Epithelial cell of proximal tubule (primary cell): Measurements from ENCODE around the gene CCDC178. TPM values are rescaled to one million over a fixed set of nuclear protein-coding genes. Genes with fewer than 3 reads are reported as not detected.

ENCODE experiments used
- DNase-seq: peaks from one replicate; pipeline ENCODE4 v3.0.0-alpha.2; 2011; ENCODE audit warnings: low read depth
- H3K4me3 ChIP-seq: 2 replicates; pipeline ENCODE4 v1.5.1; 2011; ENCODE audit warnings: low read depth, mild to moderate bottlenecking, low read length
- total RNA-seq: library from RNA; depleted of rRNA; stranded (reverse); fragments of >200 nt; gene quantifications from 2 replicates; pipeline ENCODE4 v1.2.3, GENCODE V29; 2015
- TF ChIP-seq, protein P1 (sequence below): conservative IDR thresholded peaks from 2 replicates; pipeline ENCODE4 v1.5.1; 2012; ENCODE audit warnings: low read depth, mild to moderate bottlenecking, low read length

CCDC178 gene
- total RNA-seq, 1 donor from 2014 or later: not detected

DNA sequence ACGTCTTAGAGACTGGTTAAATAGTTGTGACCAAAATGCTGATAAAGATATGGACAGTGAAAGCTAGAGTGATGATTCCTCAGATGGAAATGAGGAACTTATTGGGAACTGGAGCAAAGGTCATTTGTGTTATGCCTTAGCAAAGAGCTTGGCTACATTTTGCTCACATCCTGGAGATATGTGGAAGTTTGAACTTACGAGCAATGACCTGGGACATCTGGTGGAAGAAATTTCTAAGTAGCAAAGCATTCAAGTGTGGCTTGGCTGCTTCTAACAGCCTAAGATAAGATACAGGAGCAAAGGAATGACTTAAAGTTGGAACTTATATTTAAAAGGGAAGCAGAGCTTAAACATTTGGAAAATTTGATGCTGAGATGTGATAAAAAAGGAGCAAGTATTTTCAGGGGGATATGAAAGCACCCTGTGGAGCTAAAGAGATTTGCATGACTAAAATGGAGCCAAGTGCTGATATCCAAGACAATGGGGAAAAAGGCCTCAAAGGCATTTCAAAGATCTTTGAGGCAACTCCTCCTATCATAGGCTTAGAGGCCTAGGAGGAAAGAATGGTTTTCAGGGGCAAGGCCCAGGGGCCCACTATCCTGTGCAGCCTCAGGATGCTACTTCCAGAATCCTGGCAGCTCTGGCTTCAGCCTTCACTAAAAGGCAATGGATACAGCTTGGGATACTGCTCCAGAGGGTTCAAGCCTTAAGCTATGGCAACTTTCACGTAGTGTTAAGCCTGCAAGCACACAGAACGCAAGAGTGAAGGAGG, 543.6 kb downstream of the CCDC178 start:
- TF ChIP-seq, protein P1, sequence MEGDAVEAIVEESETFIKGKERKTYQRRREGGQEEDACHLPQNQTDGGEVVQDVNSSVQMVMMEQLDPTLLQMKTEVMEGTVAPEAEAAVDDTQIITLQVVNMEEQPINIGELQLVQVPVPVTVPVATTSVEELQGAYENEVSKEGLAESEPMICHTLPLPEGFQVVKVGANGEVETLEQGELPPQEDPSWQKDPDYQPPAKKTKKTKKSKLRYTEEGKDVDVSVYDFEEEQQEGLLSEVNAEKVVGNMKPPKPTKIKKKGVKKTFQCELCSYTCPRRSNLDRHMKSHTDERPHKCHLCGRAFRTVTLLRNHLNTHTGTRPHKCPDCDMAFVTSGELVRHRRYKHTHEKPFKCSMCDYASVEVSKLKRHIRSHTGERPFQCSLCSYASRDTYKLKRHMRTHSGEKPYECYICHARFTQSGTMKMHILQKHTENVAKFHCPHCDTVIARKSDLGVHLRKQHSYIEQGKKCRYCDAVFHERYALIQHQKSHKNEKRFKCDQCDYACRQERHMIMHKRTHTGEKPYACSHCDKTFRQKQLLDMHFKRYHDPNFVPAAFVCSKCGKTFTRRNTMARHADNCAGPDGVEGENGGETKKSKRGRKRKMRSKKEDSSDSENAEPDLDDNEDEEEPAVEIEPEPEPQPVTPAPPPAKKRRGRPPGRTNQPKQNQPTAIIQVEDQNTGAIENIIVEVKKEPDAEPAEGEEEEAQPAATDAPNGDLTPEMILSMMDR: no peak
- no peak for DNase-seq
- H3K4me3 ChIP-seq: no peak overlapping the region

DNA sequence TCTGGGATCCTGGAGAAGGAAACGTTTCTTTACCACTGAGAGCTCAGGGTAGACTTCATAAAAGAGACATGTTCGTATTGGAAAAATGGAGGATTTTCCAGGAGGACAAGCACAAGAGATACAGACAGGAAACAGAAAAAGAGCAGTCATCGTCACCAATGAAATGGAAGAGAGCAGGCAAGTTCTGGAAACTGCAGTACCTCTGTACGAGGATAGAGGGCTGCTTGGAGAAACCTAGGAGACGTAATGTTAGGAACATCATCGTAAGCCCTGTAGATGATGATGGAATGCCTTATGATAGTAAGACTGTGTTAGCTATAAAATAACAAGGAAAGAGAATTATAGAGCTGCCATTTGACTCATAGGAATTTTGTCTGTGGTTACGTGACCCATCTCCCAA, 546.6 kb downstream of the CCDC178 start:
- no peak overlapping the region for H3K4me3 ChIP-seq
- TF ChIP-seq, protein P1: peak; percentile 47
- DNase-seq: no peak

DNA sequence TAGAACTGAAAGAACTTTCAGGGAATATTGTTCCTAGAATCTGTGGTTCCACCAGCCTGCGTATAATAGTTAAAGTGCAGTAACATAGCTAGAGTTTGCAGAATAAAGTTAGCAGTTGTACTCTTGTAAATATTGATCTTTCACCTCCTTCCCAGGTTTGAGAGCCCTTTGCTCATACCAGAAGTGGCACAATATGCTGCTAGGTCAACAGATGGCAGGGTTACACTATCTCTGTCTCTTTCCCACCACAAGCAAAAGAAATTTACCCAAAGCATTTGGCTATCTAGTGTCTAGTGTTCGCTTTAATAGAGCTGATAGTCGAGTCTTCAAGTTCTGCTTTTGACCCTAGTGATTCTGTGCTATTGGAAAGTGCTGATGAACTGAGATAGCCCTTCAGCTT, 548.7 kb downstream of the CCDC178 start:
- H3K4me3 ChIP-seq: no peak overlapping the region
- TF ChIP-seq, protein P1: peak; percentile 30
- no peak for DNase-seq

DNA sequence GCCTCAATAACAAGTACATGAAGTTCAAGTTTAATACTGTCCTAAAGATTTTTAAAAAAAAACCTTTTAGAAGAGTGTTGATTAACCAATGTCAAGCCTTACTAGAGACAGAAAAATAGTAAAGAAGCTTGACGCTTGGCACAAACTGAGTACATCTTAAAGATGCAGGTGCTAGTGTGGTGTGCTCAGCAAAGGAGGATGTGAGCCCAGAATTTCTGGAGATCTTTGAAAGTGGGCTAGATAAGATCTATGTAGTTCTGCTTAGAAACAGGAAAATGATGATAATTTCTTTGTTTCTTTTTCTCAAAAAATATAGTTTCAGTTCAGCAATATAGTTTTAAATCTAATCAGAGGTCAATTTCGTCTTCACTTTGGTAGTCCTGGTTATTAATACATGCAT, 549.4 kb downstream of the CCDC178 start:
- no peak overlapping the region for H3K4me3 ChIP-seq
- DNase-seq: no peak
- TF ChIP-seq, protein P1: no peak

DNA sequence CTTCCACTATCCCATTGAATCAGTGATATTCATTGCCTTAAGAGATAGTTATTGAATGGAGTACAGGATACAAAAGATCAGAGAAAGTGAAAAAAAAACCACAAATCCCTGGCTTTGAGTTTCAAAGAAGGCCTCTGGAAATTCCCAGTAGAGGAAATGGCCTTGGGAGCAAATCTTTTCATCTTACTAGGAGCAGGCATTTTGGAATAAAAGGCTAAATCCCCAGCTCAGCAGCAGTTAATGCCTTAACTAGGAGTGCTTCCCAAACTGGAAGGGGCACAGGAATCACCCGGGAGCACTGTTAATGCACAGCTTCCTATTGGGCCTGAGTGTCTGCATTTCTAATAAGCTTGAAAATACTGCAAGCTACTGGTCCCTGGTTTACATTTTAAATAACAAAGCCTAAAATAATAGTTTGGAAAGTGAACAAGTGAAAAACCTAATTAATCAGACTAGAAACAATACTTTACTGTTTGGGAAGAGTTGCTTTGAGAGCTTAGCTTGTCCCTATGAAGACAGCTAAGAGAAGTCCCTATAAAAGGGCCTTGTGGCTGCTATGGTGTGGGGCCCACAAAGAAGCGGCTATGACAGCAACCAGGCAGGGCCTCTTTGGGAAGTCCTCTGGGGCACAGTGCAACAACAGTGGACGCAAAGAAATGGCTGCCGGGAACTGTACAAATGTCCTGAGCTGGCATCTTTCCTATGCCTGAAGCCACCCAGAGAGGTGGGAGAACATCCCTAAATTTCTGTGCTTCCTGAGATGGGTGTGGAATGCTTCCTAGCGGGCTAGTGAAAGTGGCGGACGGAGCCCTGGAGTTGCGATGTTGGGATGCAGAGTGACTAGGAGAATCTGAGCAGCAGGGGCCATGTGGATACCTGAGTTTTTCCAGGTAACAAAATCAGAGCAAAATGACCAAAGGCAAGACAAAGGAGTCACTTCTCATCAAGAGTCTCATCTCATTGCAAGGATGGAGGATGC, 550.6 kb downstream of the CCDC178 start:
- TF ChIP-seq, protein P1: no peak
- no peak for DNase-seq
- H3K4me3 ChIP-seq: no peak overlapping the region

GRCh38 chr18:32888306-32888705, 552.2 kb downstream of the CCDC178 start:
- TF ChIP-seq, protein P1: no peak

More at GRCh38 chr18:32888306-32888705, 552.2 kb downstream of the CCDC178 start:
- no peak overlapping the region for H3K4me3 ChIP-seq
- no peak for DNase-seq

Other genes starting within 250 kb of the CCDC178 start
- under 0.01 and 0.23 TPM in 2 replicates for gene ASXL3, start 137.5 kb upstream of the CCDC178 start, total RNA-seq